NK-92 treated with Interleukin-12 subunit alpha and Interleukin-12 subunit beta, amount 100 ng/mL, for 24 hours (cell line): Measurements from ENCODE around the gene GPR137B.

Source experiments
- DNase-seq: peaks from one replicate; lab custom pipeline; 2025; lab: John Stamatoyannopoulos, UW

GPR137B gene, protein sequence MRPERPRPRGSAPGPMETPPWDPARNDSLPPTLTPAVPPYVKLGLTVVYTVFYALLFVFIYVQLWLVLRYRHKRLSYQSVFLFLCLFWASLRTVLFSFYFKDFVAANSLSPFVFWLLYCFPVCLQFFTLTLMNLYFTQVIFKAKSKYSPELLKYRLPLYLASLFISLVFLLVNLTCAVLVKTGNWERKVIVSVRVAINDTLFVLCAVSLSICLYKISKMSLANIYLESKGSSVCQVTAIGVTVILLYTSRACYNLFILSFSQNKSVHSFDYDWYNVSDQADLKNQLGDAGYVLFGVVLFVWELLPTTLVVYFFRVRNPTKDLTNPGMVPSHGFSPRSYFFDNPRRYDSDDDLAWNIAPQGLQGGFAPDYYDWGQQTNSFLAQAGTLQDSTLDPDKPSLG

DNA sequence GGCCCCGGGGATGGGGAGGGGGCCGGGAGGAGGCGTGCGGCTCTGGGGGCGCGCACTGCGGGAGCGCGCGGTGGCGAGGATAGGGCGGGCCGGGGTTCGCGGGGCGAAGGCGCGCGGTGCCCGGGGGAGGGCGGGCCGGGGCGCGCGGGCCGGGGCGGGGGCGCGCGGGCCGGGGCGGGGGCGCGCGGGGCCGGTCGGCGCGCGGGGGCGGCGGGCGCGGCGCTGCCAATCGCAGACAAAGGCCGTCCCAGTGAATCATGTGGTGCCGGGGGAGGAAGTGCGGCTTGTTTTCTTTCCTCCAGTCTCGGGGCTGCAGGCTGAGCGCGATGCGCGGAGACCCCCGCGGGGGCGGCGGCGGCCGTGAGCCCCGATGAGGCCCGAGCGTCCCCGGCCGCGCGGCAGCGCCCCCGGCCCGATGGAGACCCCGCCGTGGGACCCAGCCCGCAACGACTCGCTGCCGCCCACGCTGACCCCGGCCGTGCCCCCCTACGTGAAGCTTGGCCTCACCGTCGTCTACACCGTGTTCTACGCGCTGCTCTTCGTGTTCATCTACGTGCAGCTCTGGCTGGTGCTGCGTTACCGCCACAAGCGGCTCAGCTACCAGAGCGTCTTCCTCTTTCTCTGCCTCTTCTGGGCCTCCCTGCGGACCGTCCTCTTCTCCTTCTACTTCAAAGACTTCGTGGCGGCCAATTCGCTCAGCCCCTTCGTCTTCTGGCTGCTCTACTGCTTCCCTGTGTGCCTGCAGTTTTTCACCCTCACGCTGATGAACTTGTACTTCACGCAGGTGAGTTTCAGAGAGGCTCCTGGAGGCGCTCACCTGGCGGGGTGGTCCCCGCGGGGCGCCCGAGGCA lies at the start of gene GPR137B:
GPR137B (plus strand) TSS at position 287 of the 851 bp plus-strand sequence; CDS start at position 371, 84 bp downstream.
- no peak for DNase-seq

DNA sequence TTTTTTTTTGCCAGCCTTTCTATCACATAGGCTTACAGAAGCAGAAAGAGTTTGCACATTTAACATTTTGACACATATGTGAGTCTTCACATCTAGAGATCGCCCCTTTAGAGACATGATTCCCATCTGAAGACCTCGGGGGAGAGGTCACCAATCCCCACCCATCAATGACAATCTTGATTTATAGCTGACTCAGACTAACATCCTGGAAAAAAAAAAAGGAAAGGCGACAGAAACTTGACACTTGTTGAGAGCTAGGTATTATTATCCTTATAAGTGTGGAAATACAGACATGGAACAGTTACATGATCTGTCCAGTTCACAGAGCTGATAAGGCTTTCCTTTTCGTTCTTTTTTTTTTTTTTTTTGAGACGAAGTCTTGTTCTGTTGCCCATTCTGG lies 49.4 kb upstream of the GPR137B start:
- no peak for DNase-seq

DNA sequence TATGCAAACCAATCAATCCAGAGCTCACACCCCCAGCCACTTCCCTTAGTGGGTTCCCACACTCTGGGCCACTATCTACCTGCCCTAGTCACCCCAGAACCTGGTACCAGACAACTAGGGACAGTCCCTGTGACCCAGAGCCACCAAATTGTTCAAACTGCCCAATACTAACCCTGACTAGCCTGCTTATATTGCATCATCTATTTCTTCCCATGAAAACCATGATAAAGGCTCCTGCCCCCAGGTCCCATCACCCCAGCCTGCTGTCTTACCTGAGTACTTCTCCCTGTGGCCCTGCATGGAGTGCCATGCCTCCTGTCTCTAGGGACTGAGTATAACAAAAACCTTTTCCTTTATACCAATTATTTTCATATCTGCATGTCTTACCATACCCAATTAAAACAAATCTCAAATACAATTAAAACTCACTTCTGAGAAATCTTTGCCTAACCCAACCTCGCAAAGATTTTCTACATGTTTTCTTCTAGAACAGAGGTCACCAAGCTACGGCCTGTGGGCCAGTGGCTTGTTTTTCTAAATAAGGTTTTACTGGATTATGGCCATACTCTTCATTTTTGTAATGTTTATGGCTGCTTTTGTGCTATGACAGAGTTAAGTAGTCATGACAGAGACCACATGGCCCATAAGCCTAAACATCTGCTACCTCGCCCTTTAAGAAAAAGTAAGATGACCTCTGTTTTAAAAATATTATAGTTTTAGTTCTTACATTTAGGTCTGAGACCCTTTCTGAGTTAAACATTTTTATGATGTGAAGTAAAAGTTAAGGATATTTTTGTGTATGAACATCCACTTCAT lies 46.4 kb upstream of the GPR137B start:
- DNase-seq: no peak

DNA sequence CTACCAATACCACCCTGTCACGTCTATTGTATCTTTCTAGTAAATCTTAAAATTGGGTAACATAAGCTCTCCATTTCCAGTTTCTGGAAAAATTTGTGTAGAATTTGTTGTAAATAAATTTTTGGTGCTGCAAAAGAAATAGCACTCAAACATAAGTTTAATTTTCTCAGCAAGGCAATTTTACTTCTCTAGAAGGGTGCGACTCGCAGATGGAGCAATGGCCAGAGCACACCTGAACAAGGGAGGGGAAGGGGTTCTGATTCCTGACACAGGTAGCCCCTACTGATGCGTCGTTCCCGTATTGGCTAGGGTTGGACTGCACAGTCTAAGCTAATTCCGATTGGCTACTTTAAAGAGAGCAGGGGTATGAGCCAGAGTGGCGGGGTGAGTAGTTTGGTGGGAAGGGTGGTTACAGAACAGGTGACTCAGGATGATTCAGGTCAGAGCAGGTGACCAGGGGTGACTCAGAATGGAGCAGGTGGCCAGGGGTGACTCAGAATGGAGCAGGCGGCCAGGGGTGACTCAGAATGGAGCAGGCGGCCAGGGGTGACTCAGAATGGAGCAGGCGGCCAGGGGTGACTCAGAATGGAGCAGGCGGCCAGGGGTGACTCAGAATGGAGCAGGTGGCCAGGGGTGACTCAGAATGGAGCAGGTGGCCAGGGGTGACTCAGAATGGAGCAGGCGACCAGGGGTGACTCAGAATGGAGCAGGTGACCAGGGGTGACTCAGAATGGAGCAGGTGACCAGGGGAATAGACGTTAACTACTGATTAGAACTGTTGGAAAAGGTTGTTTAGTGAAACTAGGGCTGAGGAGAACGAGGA lies 45.5 kb upstream of the GPR137B start:
- DNase-seq: peak; percentile 89

DNA sequence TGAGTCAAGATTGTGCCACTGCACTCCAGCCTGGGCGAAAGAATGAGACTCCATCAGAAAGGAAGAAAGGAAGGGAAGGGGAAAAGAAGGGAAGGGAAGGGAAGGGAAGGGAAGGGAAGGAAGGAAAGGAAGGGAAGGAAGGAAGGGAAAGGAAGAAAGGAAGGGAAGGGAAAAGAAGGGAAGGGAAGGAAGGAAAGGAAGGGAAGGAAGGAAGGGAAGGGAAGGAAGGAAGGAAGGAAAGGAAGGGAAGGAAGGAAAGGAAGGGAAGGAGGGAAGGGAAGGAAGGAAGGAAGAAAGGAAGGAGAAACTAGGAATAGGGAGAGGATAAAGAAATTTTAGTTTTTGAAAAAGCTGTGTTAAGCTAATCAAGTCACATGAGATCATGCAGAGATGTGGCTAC lies 44.1 kb upstream of the GPR137B start:
- no peak for DNase-seq

DNA sequence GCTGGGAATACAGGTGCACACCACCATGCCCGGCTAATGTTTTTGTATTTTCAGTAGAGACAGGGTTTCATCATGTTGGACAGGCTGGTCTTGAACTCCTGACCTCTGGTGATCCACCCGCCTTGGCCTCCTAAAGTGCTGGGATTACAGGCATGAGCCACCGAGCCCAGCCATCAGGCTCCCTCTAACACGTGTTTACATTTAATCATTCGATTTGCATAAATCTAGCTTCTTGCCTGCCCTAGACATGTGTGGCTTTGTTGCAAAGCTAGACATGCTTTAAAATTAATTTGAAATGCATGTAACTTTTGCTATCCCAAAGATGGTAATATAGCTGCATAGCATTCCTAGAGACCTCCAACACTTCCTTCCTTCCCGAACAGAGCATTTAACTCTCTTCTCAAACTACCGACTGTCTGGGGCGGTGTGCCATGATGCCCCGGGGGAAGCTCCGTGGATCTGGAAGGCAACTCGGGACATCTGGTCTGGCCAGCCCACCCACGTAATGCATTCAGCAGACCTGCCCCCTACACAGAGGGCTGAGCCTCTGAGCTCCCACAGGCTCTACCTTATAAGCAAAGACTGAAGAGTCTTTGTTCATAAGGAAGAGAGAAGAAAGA lies 42.9 kb upstream of the GPR137B start:
- DNase-seq: no peak

DNA sequence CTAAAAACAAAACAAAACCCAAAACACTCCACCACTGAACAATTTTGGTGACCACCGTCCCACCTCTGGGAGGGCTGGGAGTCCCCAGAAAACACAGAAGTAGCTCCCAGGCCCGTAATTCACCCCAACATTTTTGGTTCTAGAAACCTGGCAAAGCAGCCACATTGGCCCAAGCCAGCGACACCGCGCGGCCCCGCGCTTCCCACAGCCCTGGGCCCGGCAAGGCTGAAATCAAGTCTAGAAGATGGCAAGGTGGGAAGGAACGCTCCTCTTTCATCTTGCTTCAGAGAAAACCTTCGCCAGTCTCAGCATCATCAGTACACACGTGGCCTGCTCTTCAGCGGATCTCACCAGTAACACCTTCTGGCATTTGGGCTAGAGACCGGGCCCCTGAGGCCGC lies 41.5 kb upstream of the GPR137B start:
- no peak for DNase-seq

DNA sequence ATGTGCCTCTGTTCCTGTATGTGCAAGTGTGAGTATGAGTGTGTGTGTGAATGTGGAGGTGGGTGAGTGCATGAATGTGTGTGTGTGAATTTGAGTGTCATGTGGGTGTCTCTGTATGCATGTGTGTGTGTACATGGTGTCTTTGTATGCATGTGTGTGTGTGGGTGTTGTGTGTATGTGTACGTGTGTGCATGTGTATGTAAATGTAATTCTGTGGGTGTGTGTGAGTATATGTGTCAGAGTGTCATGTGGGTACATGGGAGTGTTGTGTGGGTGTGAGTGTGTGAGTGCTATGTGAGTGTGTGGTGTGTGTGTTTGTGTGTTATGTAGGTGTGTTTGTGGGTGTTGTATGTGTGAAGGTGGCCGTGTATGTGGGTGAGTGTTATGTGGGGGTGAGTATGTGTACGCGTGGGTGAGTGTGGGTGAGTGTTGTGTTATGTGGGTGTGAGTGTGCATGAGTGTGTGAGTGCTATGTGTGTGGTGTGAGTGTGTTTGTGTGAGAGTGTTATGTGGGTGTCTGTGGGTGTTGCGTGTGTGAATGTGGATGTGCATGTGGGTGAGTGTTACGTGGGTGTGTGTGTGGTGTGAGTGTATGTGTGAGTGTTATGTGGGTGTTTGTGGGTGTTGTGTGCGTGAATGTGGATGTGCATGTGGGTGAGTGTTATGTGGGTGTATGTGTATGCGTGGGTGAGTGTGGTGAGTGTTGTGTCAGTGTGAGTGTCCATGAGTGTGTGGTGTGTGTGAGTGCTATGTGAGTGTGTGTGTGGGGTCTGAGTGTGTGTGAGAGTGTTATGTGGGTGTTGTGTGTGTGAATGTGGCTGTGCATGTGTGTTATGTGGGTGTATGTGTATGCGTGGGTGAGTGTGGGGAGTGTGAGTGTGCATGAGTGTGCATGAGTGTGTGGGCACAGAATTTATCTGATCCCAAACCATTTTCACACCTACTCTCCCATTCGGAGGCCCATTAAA lies 40.8 kb upstream of the GPR137B start:
- no peak for DNase-seq

DNA sequence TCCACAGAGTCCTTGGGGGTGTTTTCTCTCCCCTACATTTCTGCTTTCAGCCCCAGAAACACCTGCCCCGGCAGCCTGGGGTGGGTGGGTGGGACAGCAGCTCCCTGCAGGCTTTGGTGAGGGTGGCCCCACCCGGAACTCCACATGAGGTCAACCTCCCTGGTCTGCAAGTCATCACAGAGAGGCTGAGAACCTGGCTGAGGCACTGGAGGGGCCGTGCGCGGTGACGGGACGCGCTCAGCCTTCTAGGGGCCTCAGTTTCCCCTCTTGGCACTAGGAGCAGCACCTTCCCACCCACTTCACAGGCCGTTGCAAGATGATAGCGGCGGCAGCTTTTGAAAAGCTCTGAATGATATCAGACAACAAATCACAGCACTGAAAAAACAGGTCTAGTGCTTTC lies 39.7 kb upstream of the GPR137B start:
- no peak for DNase-seq

DNA sequence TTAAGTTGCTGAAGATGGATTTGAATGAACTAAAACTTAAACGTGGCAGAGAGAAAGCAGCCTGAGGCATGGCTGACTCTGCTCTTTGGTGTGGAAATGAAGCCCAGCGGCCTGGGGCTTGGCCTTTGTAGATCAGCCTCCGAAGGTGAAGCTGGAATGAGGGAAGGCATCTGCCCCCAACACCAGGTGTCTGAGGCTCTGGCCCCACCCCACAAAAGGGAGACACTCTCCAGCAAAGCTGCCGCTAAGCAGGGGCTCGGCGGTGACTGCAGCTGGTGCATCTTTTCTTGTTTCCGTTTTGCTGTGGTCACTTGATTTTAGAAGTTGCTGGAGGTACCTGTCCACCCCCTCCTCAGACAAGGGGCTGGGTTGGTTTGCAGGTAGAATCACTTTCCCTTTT lies 39.3 kb upstream of the GPR137B start:
- DNase-seq: no peak

DNA sequence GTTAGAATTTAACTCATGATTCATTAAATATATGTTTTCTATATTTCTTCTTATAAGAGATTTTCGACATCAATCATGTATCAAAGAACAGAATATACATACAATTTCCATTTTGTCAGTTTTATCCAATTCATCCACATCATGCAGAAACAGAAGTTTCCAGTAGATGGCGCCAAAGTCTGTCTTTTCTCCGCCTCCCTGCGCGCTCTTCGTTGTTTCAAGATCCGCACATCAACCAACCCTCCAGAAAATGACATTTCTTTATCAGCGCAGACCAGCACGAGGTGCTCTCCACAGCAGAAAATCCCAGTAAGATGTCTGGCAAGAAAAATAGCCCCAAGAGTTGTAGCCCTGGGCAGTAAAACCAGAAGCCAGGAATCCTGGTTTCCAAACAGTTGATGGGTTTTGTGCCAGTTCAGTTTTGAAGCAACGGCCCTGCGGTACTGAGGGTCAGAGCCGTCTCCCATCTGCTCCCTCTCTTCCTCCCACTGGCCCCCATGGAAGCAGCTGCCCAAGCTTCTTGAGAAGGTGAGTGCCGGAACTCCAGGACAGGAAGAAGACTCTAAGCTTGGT lies 38.6 kb upstream of the GPR137B start:
- peak; percentile 9 for DNase-seq

DNA sequence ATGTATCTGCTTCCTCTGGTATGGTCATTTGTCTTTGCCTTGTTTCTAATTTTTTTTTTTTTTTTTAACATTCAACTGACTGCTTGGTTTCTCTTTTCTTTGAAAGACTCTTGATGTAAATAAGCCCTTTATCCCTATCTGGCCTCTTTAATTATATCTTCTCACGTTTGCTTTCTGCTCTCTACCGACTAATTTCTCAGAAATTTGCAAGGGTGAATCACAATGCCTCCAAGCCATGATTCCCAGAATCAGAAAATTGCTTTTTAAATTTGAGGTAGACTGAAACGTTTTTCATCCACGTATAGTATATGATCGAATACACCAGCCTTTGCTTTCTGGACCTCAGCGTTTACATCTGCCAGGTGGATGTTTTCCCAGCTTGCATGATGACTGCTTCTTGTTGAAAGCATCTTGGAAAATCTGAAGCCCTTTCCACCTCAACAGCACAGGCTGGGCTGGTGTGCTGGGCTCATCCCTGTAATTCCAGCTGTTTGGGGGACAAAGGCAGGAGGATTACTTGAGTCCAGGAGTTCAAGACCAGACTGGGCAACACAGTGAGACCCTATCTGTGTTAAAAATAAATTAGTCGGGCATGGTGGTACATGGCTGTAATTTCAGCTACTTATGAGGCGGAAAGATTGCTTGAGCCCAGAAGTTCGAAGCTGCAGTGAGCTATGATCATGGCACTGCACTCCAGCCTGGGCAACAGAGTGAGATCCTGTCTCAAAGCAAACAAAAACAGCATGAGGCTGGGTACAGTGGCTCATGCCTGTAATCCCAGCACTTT lies 35.0 kb upstream of the GPR137B start:
- no peak for DNase-seq

DNA sequence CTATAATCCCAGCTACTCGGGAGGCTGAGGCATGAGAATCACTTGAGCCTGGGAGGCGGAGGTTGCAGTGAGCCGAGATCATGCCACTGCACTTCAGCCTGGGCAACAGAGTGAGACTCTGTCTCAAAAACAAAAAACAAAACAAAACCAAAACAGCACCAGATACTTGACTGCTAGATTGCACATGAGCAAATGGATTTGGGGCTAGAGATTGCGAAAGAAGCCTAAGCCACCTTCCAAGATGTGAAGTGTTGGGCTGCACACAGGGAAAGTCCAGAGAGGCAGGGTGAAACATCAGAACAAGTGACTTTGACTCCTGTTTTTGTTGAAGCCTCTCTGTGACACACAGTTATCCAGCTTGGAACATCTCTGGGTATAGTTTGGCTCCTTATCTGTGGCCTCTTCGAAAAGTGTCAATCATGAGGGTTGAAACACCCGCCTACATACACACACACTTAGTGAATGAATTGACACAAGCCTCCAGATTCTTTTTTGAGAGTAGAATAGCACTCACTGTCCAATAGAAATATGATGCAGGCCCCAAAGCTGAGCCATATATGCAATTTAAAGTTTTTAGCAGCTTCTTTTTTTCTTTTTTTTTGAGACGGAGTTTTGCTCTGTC lies 34.2 kb upstream of the GPR137B start:
- DNase-seq: no peak

DNA sequence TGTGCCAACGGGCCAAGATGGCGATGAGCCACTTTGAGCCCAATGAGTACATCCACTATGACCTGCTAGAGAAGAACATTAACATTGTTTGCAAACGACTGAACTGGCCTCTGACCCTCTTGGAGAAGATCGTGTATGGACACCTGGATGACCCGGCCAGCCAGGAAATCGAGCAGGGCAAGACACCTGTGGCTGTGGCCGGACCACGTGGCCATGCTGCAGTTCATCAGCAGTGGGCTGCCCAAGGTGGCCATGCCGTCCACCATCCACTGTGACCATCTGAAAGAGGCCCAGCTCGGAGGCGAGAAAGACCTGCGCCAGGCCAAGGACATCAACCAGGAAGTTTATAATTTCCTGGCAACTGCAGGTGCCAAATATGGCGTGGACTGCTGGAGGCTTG lies 32.2 kb upstream of the GPR137B start:
- no peak for DNase-seq

DNA sequence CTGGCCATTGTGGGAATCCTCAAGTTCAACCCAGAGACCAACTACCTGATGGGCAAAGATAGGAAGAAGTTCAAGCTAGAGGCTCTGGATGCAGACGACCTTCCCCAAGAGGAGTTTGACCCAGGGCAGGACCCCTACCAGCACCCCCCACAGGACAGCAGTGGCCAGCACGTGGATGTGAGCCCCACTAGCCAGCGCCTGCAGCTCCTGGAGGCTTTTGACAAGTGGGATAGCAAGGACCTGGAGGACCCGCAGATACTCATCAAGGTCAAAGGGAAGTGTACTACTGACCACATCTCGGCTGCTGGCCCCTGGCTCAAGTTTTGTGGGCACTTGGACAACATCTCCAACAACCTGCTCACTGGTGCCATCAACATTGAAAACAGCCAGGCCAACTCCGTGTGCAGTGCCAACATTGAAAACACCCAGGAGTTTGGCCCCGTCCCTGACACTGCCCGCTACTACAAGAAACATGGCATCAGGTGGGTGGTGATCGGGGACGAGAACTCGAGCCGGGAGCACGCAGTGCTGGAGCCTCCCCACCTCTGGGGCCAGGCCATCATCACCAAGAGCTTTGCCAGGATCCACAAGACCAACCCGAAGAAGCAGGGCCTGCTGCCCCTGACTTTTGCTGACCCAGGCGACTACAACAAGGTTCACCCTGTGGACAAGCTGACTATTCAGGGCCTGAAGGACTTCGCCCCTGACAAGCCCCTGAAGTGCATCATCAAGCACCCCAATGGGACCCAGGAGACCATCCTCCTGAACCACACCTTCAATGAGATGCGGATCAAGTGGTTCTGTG lies 30.6 kb upstream of the GPR137B start:
- no peak for DNase-seq

DNA sequence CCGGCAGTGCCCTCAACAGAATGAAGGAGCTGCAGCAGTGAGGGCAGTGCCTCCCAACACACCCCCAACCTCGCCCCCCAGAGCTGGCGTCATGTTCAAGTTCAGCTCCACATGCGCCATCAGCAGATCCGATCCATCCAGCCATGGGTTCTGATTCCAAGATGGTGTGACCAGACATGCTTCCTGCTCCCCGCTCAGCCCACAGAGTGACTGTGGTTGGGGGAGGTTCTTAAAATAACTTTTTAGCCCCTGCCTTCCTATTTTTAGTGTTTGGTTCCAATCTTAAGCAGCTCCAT lies 30.1 kb upstream of the GPR137B start:
- DNase-seq: no peak

DNA sequence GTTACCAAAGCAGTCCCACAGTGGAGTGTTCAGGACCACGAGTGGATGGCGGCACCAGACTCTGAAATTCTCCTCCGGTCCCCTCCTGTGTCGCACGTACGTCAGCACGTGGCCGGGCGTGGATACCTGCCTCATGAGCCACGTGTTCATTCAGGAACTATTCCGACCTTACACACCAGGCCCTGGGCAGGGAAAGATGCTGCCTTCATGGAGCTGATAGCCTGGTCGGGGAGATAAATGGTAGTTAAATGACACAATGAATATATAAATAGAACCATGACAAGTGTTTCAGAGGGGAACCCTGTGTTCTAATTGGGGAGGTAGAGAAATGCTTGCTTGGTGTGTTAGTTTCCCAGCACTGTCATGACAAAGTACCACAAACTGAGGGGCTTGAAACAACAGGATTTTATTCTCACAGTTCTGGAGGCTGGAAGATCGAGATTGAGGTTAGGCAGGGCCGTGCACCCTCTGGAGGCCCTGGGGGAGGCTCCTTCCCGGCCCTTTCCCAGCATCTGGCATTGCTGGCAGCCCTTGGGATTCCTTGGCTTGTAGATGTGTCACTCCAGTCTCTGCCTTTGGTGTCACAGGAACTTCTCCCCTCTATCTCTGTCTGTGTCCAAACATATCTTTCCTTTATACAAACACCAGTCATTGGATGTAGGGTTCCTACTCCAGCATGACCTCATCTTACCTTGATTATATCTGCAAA lies 28.9 kb upstream of the GPR137B start:
- no peak for DNase-seq
